Naive thymus-derived CD4-positive, alpha-beta T cell (primary cell): ENCODE measurements around the gene KCNA3. TPM values are rescaled to one million over a fixed set of nuclear protein-coding genes. Genes with fewer than 3 reads are reported as not detected.

ENCODE experiments used
- ATAC-seq: fragments of 150-1000 bp; cut with Tn5 transposase; 2 replicates; pipeline ENCODE4 v1.10.0; 2021; ENCODE audit warnings: mild to moderate bottlenecking, moderate library complexity
- CTCF ChIA-PET: fragments of 350-600 bp; sonication (Branson Sonifier 250); formaldehyde crosslinking; loops from one replicate; lab custom pipeline; 2021; ENCODE audit warnings: antibody characterized with exemption; lab: Charles Lee
- POLR2A ChIA-PET: fragments of 350-600 bp; sonication (Branson Sonifier 250); formaldehyde crosslinking; loops from one replicate; lab custom pipeline; 2021; ENCODE audit warnings: antibody characterized with exemption, inconsistent platforms; lab: Charles Lee
- DNase-seq, 9 donors: peaks; one replicate each; pipeline versions ENCODE4 v3.0.0 to v3.0.0-alpha.2; 2020 to 2022; ENCODE audit warnings: mixed read lengths in 1 of 9
- H3K27ac ChIP-seq: one replicate; pipeline ENCODE4 v1.7.0; 2013; ENCODE audit warnings: mild to moderate bottlenecking, low read depth, low read length, moderate library complexity
- H3K27me3 ChIP-seq, 2 donors: one replicate each; pipeline ENCODE4 v1.7.0; 2013; ENCODE audit warnings: low read length in 2 of 2, mild to moderate bottlenecking in 2 of 2, moderate library complexity in 2 of 2; ENCODE audit not compliant: control insufficient read depth in 2 of 2, insufficient read depth in 2 of 2
- H3K36me3 ChIP-seq, 3 experiments: 1 replicate in 2 of 3; 2 replicates in 1 of 3; pipeline ENCODE4 v1.7.0; 2013; ENCODE audit warnings: low read length in 3 of 3, mild to moderate bottlenecking in 3 of 3, moderate library complexity in 1 of 3; ENCODE audit not compliant: insufficient read depth in 3 of 3, control insufficient read depth in 2 of 3
- H3K4me1 ChIP-seq, 2 donors: one replicate each; pipeline ENCODE4 v1.7.0; 2013; ENCODE audit warnings: low read length in 2 of 2, mild to moderate bottlenecking in 2 of 2, moderate library complexity in 1 of 2; ENCODE audit not compliant: control insufficient read depth in 2 of 2, insufficient read depth in 2 of 2
- H3K4me3 ChIP-seq: 2 replicates; pipeline ENCODE4 v1.7.0; 2013; ENCODE audit warnings: mild to moderate bottlenecking, low read length
- H3K9me3 ChIP-seq, 3 experiments: 1 replicate in 2 of 3; 2 replicates in 1 of 3; pipeline ENCODE4 v1.7.0; 2013; ENCODE audit warnings: low read length in 3 of 3; ENCODE audit not compliant: control insufficient read depth in 2 of 3
- H3K27ac Mint-ChIP-seq, 9 donors: one replicate each; pipeline ENCODE4 v1.8.0; 2020 to 2022; ENCODE audit warnings: mixed read lengths in 9 of 9, mild to moderate bottlenecking in 8 of 9, moderate library complexity in 5 of 9, inconsistent platforms in 2 of 9
- H3K27me3 Mint-ChIP-seq, 5 donors: one replicate each; pipeline ENCODE4 v1.8.0; 2021 to 2022; ENCODE audit warnings: mixed read lengths in 5 of 5, mild to moderate bottlenecking in 1 of 5
- H3K36me3 Mint-ChIP-seq, 5 donors: one replicate each; pipeline ENCODE4 v1.8.0; 2020 to 2022; ENCODE audit warnings: mixed read lengths in 5 of 5, mild to moderate bottlenecking in 3 of 5, inconsistent platforms in 1 of 5
- H3K4me1 Mint-ChIP-seq, 7 donors: one replicate each; pipeline ENCODE4 v1.8.0; 2020 to 2022; ENCODE audit warnings: mixed read lengths in 7 of 7, mild to moderate bottlenecking in 3 of 7, inconsistent platforms in 1 of 7
- H3K4me3 Mint-ChIP-seq, 10 donors: one replicate each; pipeline ENCODE4 v1.8.0; 2020 to 2022; ENCODE audit warnings: mild to moderate bottlenecking in 10 of 10, mixed read lengths in 10 of 10, moderate library complexity in 6 of 10, inconsistent platforms in 2 of 10
- H3K9me3 Mint-ChIP-seq, 11 donors: one replicate each; pipeline ENCODE4 v1.8.0; 2020 to 2022; ENCODE audit warnings: mixed read lengths in 11 of 11, mild to moderate bottlenecking in 4 of 11, inconsistent platforms in 1 of 11, moderate library complexity in 1 of 11
- intact Hi-C, 2 donors: fragments of 100-400 bp; cut with micrococcal nuclease; formaldehyde crosslinking; loops; one replicate each; pipeline ENCODE4 v1.15.1; 2023
- polyA plus RNA-seq, 2 donors: library from polyadenylated mRNA; unstranded; fragments of 300-500 nt; fragmentation: Illumina TruSeq; gene quantifications; one replicate each; pipeline ENCODE4 v1.2.3, GENCODE V29; 2021
- total RNA-seq, 6 experiments: library from RNA in 5 of 6; stranded (reverse) in 5 of 6; gene quantifications; 1 replicate in 5 of 6; 2 replicates in 1 of 6; pipeline ENCODE4 v1.2.3 and lab custom pipeline; 2021 to 2026

Gene KCNA3
- total and polyA plus RNA-seq, 7 experiments from 2014 or later, result 74.1 to 115 (median 108) TPM

- Mint-ChIP-seq H3K36me3 (peaks cover 0 to 9% (median 0%) of the 10 kb centered on the region in 5 donors), H3K4me3 (no peak overlapping the region), H3K4me1 (peaks cover 0 to 11% (median 5%) of the 10 kb centered on the region in 7 donors), H3K9me3 (no peaks in the 10 kb centered on the region), H3K27me3 (peaks cover 0 to 19% (median 0%) of the 10 kb centered on the region in 5 donors), H3K27ac (no peak overlapping the region)
- Histone ChIP-seq H3K27ac (no peak overlapping the region), H3K36me3 (no peaks in the 10 kb centered on the region), H3K4me3 (no peak overlapping the region), H3K4me1 (no peaks in the 10 kb centered on the region), H3K27me3 (no peaks in the 10 kb centered on the region), H3K9me3 (no peaks in the 10 kb centered on the region)
- ChIA-PET CTCF (interaction anchor here (0.7 to 1.8 kb wide), 5 partner anchors 13 to 94 kb away, joined by 3 to 6 read pairs (median 4); no protein-coding TSS in a partner anchor), POLR2A (interaction anchor here (0.8 kb wide), 1 partner anchor 30 kb away, joined by 3 read pairs; no protein-coding TSS in a partner anchor)
- intact Hi-C loops, result loop anchor here in 1 of 2 donors (5.0 kb wide), 1 partner anchor 130 kb away; no protein-coding TSS in a partner anchor
- DNase-seq (no peak), ATAC-seq (no peak)
Observed at GRCh38 chr1:110687250-110687649, 12.5 kb upstream of the KCNA3 start.

- ATAC-seq, result peak; percentile 62
- Histone ChIP-seq H3K27ac (no peak overlapping the region), H3K36me3 (no peaks in the 10 kb centered on the region), H3K4me1 (no peaks in the 10 kb centered on the region), H3K27me3 (no peaks in the 10 kb centered on the region), H3K4me3 (no peak overlapping the region), H3K9me3 (no peaks in the 10 kb centered on the region)
- peaks cover 0 to 9% (median 0%) of the 10 kb centered on the region in 5 donors for H3K36me3 Mint-ChIP-seq
- H3K27me3 Mint-ChIP-seq, result peaks cover 0 to 13% (median 0%) of the 10 kb centered on the region in 5 donors
- H3K27ac Mint-ChIP-seq, result peak overlapping the region in 4 of 9 donors; percentile 2 to 60 (median 44)
- CTCF ChIA-PET, result interaction anchor here (1.0 to 2.1 kb wide), 7 partner anchors 10 to 80 kb away, joined by 3 to 12 read pairs (median 5); partner anchors contain the start of gene KCNA3
- H3K9me3 Mint-ChIP-seq, result no peaks in the 10 kb centered on the region
- peaks cover 0 to 11% (median 5%) of the 10 kb centered on the region in 7 donors for H3K4me1 Mint-ChIP-seq
- intact Hi-C loops, result loop anchor here in 1 of 2 donors (1.0 to 5.0 kb wide), 4 partner anchors 12 to 129 kb away; partner anchors contain the start of gene KCNA3
- H3K4me3 Mint-ChIP-seq, result no peak overlapping the region
- DNase-seq, result peak in 7 of 9 donors; percentile 15 to 47 (median 28)
- POLR2A ChIA-PET, result interaction anchor here (0.9 to 1.8 kb wide), 5 partner anchors 12 to 67 kb away, joined by 3 to 7 read pairs (median 4); no protein-coding TSS in a partner anchor
Observed at GRCh38 chr1:110686188-110686587, 11.4 kb upstream of the KCNA3 start.

- Mint-ChIP-seq H3K4me1 (peaks cover 0 to 19% (median 8%) of the 10 kb centered on the region in 7 donors), H3K27ac (no peak overlapping the region), H3K27me3 (peaks cover 0 to 7% (median 0%) of the 10 kb centered on the region in 5 donors), H3K9me3 (peaks cover 0 to 3% (median 0%) of the 10 kb centered on the region in 11 donors), H3K36me3 (peaks cover 0 to 19% (median 7%) of the 10 kb centered on the region in 5 donors), H3K4me3 (no peak overlapping the region)
- H3K9me3 ChIP-seq, result no peaks in the 10 kb centered on the region
- H3K36me3 ChIP-seq, result no peaks in the 10 kb centered on the region
- ChIA-PET CTCF (interaction anchor here (0.9 to 1.4 kb wide), 3 partner anchors 53 to 115 kb away, joined by 3 read pairs; no protein-coding TSS in a partner anchor), POLR2A (interaction anchor here (1.0 to 1.9 kb wide), 2 partner anchors 10 to 62 kb away, joined by 3 to 14 read pairs; partner anchors contain the start of gene KCNA3)
- DNase-seq (no peak), ATAC-seq (no peak)
- H3K4me1 ChIP-seq, result no peaks in the 10 kb centered on the region
- no peak overlapping the region for H3K4me3 ChIP-seq
- no peak overlapping the region for H3K27ac ChIP-seq
- intact Hi-C loops, result no loop called here
- no peaks in the 10 kb centered on the region for H3K27me3 ChIP-seq
Observed at GRCh38 chr1:110684491-110684890, 9.8 kb upstream of the KCNA3 start.

- H3K36me3 Mint-ChIP-seq, result peaks cover 0 to 33% (median 7%) of the 10 kb centered on the region in 5 donors
- intact Hi-C loops, result no loop called here
- ChIA-PET POLR2A (interaction anchor here (1.9 kb wide), 1 partner anchor 9 kb away, joined by 14 read pairs; the partner anchor contains the start of gene KCNA3), CTCF (interaction anchor here (0.6 to 1.1 kb wide), 2 partner anchors 9 to 48 kb away, joined by 3 to 4 read pairs; partner anchors contain the start of gene KCNA3)
- H3K27me3 Mint-ChIP-seq, result peaks cover 0 to 5% (median 0%) of the 10 kb centered on the region in 5 donors
- no peak for DNase-seq
- no peak for ATAC-seq
- Histone ChIP-seq H3K27ac (no peak overlapping the region), H3K36me3 (no peaks in the 10 kb centered on the region), H3K9me3 (no peaks in the 10 kb centered on the region), H3K27me3 (no peaks in the 10 kb centered on the region), H3K4me3 (no peak overlapping the region), H3K4me1 (no peaks in the 10 kb centered on the region)
- H3K4me3 Mint-ChIP-seq, result no peak overlapping the region
- H3K9me3 Mint-ChIP-seq, result peaks cover 0 to 9% (median 0%) of the 10 kb centered on the region in 11 donors
- peaks cover 7 to 19% (median 15%) of the 10 kb centered on the region in 7 donors for H3K4me1 Mint-ChIP-seq
- H3K27ac Mint-ChIP-seq, result no peak overlapping the region
Observed at GRCh38 chr1:110682898-110683297, 8.2 kb upstream of the KCNA3 start.

- H3K36me3 ChIP-seq, result no peaks in the 10 kb centered on the region
- no peaks in the 10 kb centered on the region for H3K27me3 ChIP-seq
- no peak for ATAC-seq
- H3K36me3 Mint-ChIP-seq, result peaks cover 0 to 31% (median 7%) of the 10 kb centered on the region in 5 donors
- no peaks in the 10 kb centered on the region for H3K9me3 ChIP-seq
- no peaks in the 10 kb centered on the region for H3K27me3 Mint-ChIP-seq
- H3K4me3 Mint-ChIP-seq, result no peak overlapping the region
- intact Hi-C loops, result no loop called here
- H3K4me1 Mint-ChIP-seq, result peaks cover 21 to 35% (median 31%) of the 10 kb centered on the region in 7 donors
- H3K4me1 ChIP-seq, result peaks cover 5% of the 10 kb centered on the region in 2 donors
- no peak for DNase-seq
- peaks cover 0 to 9% (median 0%) of the 10 kb centered on the region in 11 donors for H3K9me3 Mint-ChIP-seq
- CTCF ChIA-PET, result interaction anchor here (1.3 kb wide), 1 partner anchor 49 kb away, joined by 3 read pairs; no protein-coding TSS in a partner anchor
- no peak overlapping the region for H3K27ac ChIP-seq
- no peak overlapping the region for H3K4me3 ChIP-seq
- H3K27ac Mint-ChIP-seq, result no peak overlapping the region
- POLR2A ChIA-PET, result interaction anchor here (1.0 kb wide), 1 partner anchor 23 kb away, joined by 4 read pairs; no protein-coding TSS in a partner anchor
Observed at GRCh38 chr1:110680036-110680735, 5.4 kb upstream of the KCNA3 start.

- DNase-seq (no peak), ATAC-seq (no peak)
- Histone ChIP-seq H3K36me3 (peaks cover 0 to 15% (median 0%) of the 10 kb centered on the region in 3 experiments), H3K4me3 (no peak overlapping the region), H3K9me3 (no peaks in the 10 kb centered on the region), H3K27ac (peak overlapping the region; percentile 14), H3K4me1 (peaks cover 5% of the 10 kb centered on the region in 2 donors), H3K27me3 (no peaks in the 10 kb centered on the region)
- ChIA-PET POLR2A (interaction anchor here (0.7 to 8.8 kb wide), 7 partner anchors 9 to 107 kb away, joined by 3 to 121 read pairs (median 4); no protein-coding TSS in a partner anchor), CTCF (interaction anchor here (0.9 to 2.7 kb wide), 4 partner anchors 8 to 88 kb away, joined by 3 to 16 read pairs (median 8); no protein-coding TSS in a partner anchor)
- Mint-ChIP-seq H3K9me3 (peaks cover 0 to 9% (median 0%) of the 10 kb centered on the region in 11 donors), H3K4me3 (peak overlapping the region in 1 of 10 donors; percentile 22), H3K27me3 (peaks cover 0 to 2% (median 0%) of the 10 kb centered on the region in 5 donors), H3K27ac (peak overlapping the region in 3 of 9 donors; percentile 17 to 76 (median 76)), H3K4me1 (peaks cover 24 to 40% (median 31%) of the 10 kb centered on the region in 7 donors), H3K36me3 (peaks cover 12 to 46% (median 18%) of the 10 kb centered on the region in 5 donors)
- intact Hi-C loops, result no loop called here
Observed at GRCh38 chr1:110677526-110677925, 2.8 kb upstream of the KCNA3 start.
